H9 (cell line): ENCODE results near the gene WFDC1. TPM values are rescaled to one million over a fixed set of nuclear protein-coding genes. Genes with fewer than 3 reads are reported as not detected.

ENCODE experiments used
- DNase-seq: peaks from one replicate; pipeline ENCODE4 v3.0.0-alpha.2; 2017
- H2AFZ ChIP-seq: one replicate; pipeline ENCODE4 v1.6.1; 2013; ENCODE audit warnings: mild to moderate bottlenecking, low read length, control low read depth, moderate library complexity
- H2AK5ac ChIP-seq: 2 replicates; pipeline ENCODE4 v1.6.1; 2013; ENCODE audit warnings: low read length, control low read depth, mixed read lengths; ENCODE audit not compliant: insufficient read length
- H2BK120ac ChIP-seq: one replicate; pipeline ENCODE4 v1.6.1; 2013; ENCODE audit warnings: low read depth, mild to moderate bottlenecking, low read length, control low read depth, inconsistent platforms; ENCODE audit not compliant: poor library complexity, severe bottlenecking
- H2BK12ac ChIP-seq: 2 replicates; pipeline ENCODE4 v1.6.1; 2013; ENCODE audit warnings: low read length, control low read depth, mixed read lengths, low read depth; ENCODE audit not compliant: insufficient read length
- H2BK15ac ChIP-seq: 2 replicates; pipeline ENCODE4 v1.6.1; 2013; ENCODE audit warnings: low read depth, low read length, control low read depth
- H2BK20ac ChIP-seq: one replicate; pipeline ENCODE4 v1.6.1; 2013; ENCODE audit warnings: low read depth, mild to moderate bottlenecking, low read length, control low read depth, inconsistent platforms; ENCODE audit not compliant: poor library complexity, severe bottlenecking
- H2BK5ac ChIP-seq: 2 replicates; pipeline ENCODE4 v1.6.1; 2013; ENCODE audit warnings: low read length, control low read depth, mixed read lengths; ENCODE audit not compliant: insufficient read length
- H3K14ac ChIP-seq: 2 replicates; pipeline ENCODE4 v1.6.1; 2013; ENCODE audit warnings: low read length, control low read depth; ENCODE audit not compliant: insufficient read depth
- H3K18ac ChIP-seq: 2 replicates; pipeline ENCODE4 v1.6.1; 2013; ENCODE audit warnings: low read depth, mild to moderate bottlenecking, mixed read lengths, low read length, control low read depth; ENCODE audit not compliant: insufficient read length
- H3K23ac ChIP-seq: 2 replicates; pipeline ENCODE4 v1.6.1; 2013; ENCODE audit warnings: low read length, control low read depth, mixed read lengths, low read depth; ENCODE audit not compliant: insufficient read length
- H3K23me2 ChIP-seq: 2 replicates; pipeline ENCODE4 v1.6.1; 2013; ENCODE audit warnings: low read depth, mild to moderate bottlenecking, mixed read lengths, low read length, control low read depth; ENCODE audit not compliant: insufficient read length, poor library complexity, severe bottlenecking
- H3K27ac ChIP-seq: 2 replicates; pipeline ENCODE4 v1.5.1; 2013; ENCODE audit warnings: low read length, control low read depth, mixed read lengths, low read depth; ENCODE audit not compliant: insufficient read length
- H3K27me3 ChIP-seq: 2 replicates; pipeline ENCODE4 v1.6.1; 2013; ENCODE audit warnings: low read length, control low read depth, inconsistent platforms; ENCODE audit not compliant: insufficient read depth
- H3K4ac ChIP-seq: 2 replicates; pipeline ENCODE4 v1.6.1; 2013; ENCODE audit warnings: low read depth, mild to moderate bottlenecking, control low read depth, inconsistent platforms, low read length, moderate library complexity
- H3K4me1 ChIP-seq: 2 replicates; pipeline ENCODE4 v1.6.1; 2013; ENCODE audit warnings: low read length, control low read depth, inconsistent platforms; ENCODE audit not compliant: insufficient read depth
- H3K4me2 ChIP-seq: 2 replicates; pipeline ENCODE4 v1.6.1; 2013; ENCODE audit warnings: low read length, control low read depth, mixed read lengths; ENCODE audit not compliant: insufficient read length, insufficient read depth
- H3K56ac ChIP-seq: 2 replicates; pipeline ENCODE4 v1.6.1; 2013; ENCODE audit warnings: low read depth, mild to moderate bottlenecking, mixed read lengths, low read length, control low read depth; ENCODE audit not compliant: insufficient read length
- H3K79me1 ChIP-seq: 2 replicates; pipeline ENCODE4 v1.6.1; 2013; ENCODE audit warnings: low read depth, mild to moderate bottlenecking, moderate library complexity, low read length, control low read depth, inconsistent platforms; ENCODE audit not compliant: insufficient read depth, poor library complexity, severe bottlenecking
- H3K79me2 ChIP-seq: 2 replicates; pipeline ENCODE4 v1.6.1; 2013; ENCODE audit warnings: low read length, control low read depth, inconsistent platforms; ENCODE audit not compliant: insufficient read depth
- H3K9ac ChIP-seq: 2 replicates; pipeline ENCODE4 v1.6.1; 2013; ENCODE audit warnings: low read length, control low read depth, mixed read lengths; ENCODE audit not compliant: insufficient read length; ENCODE audit errors: extremely low read depth
- H3K9me3 ChIP-seq: one replicate; pipeline ENCODE4 v1.6.1; 2013; ENCODE audit warnings: low read depth, low read length, inconsistent platforms; ENCODE audit not compliant: control insufficient read depth
- H3T11ph ChIP-seq: one replicate; pipeline ENCODE4 v1.6.1; 2013; ENCODE audit warnings: mild to moderate bottlenecking, low read length, control low read depth, inconsistent platforms
- H4K20me1 ChIP-seq: one replicate; pipeline ENCODE4 v1.6.1; 2013; ENCODE audit not compliant: control insufficient read depth, insufficient read length, insufficient read depth
- H4K5ac ChIP-seq: 2 replicates; pipeline ENCODE4 v1.6.1; 2013; ENCODE audit warnings: low read depth, mild to moderate bottlenecking, mixed read lengths, low read length, control low read depth; ENCODE audit not compliant: insufficient read length
- H4K8ac ChIP-seq: replicated peaks from 2 replicates; pipeline ENCODE4 v1.6.1; 2013; ENCODE audit warnings: low read length, control low read depth, mixed read lengths, low read depth; ENCODE audit not compliant: insufficient read length
- H4K91ac ChIP-seq: 2 replicates; pipeline ENCODE4 v1.6.1; 2013; ENCODE audit warnings: low read depth, mild to moderate bottlenecking, moderate library complexity, mixed read lengths, low read length, control low read depth; ENCODE audit not compliant: insufficient read length
- H3K27ac Mint-ChIP-seq, 3 experiments: 2 replicates in 2 of 3; 3 replicates in 1 of 3; pipeline ENCODE4 v1.8.0; 2020 to 2021; ENCODE audit warnings: mixed read lengths in 3 of 3, mild to moderate bottlenecking in 1 of 3, moderate library complexity in 1 of 3
- H3K27me3 Mint-ChIP-seq: 2 replicates; pipeline ENCODE4 v1.8.0; 2021; ENCODE audit warnings: low read depth, mild to moderate bottlenecking, moderate library complexity, mixed read lengths
- H3K36me3 Mint-ChIP-seq, 3 experiments: 2 replicates in 2 of 3; 3 replicates in 1 of 3; pipeline ENCODE4 v1.8.0; 2020 to 2021; ENCODE audit warnings: low read depth in 3 of 3, mixed read lengths in 3 of 3; ENCODE audit not compliant: insufficient read depth in 1 of 3
- H3K4me1 Mint-ChIP-seq, 2 experiments: 2 replicates each; pipeline ENCODE4 v1.8.0; 2020; ENCODE audit warnings: mixed read lengths in 2 of 2
- H3K4me3 Mint-ChIP-seq, 2 experiments: 2 replicates in 1 of 2; 3 replicates in 1 of 2; pipeline ENCODE4 v1.8.0; 2020 to 2021; ENCODE audit warnings: mild to moderate bottlenecking in 2 of 2, mixed read lengths in 2 of 2, moderate library complexity in 1 of 2
- H3K9me3 Mint-ChIP-seq, 2 experiments: 2 replicates in 1 of 2; 3 replicates in 1 of 2; pipeline ENCODE4 v1.8.0; 2020; ENCODE audit warnings: mild to moderate bottlenecking in 2 of 2, mixed read lengths in 2 of 2, moderate library complexity in 1 of 2
- WGBS: extraction: QIAGEN DNeasy Blood & Tissue Kit; methylation state at CpG from one replicate; pipeline ENCODE4 v1.1.7; 2013; ENCODE audit warnings: missing lambda C conversion rate, low lambda C conversion rate, mixed read lengths; ENCODE audit not compliant: insufficient read length; ENCODE audit errors: extremely low coverage; 5-methylcytosine and 5-hydroxymethylcytosine counted together
- total RNA-seq: library from RNA; stranded (reverse); gene quantifications from 2 replicates; pipeline ENCODE4 v1.2.1, GENCODE V29; 2021
- TF ChIP-seq, protein P1 (sequence below): fragments of 200-600 bp; sonication (generic); conservative IDR thresholded peaks from 3 replicates; pipeline ENCODE4 v1.8.0; 2021; ENCODE audit warnings: antibody characterized with exemption, mild to moderate bottlenecking

The WFDC1 gene
- total RNA-seq, 1 experiment from 2014 or later = 0.24 TPM

DNA sequence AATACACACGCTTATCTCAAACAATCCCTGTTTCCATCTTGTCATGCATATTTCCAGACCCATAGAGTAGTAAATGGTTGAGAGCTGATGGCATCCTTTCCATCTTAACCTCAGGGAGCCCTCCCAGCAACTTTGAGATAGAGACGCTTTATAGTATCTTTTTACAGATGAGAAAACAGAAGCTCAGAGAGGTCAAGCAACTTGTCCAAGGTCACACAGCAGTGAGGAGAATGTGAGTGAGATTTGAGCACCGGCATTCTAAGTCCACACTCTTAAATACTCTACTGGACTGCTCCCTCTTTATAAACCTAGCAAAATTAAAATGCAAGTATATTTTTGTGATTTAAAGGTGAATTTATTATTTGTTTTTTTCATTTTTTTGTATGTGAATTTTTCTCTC, 35.0 kb upstream of the WFDC1 start:
- Histone ChIP-seq H2BK12ac (no peak overlapping the region), H3K4ac (no peak overlapping the region), H3K56ac (no peak overlapping the region), H3K79me1 (no peaks in the 10 kb centered on the region), H4K20me1 (no peaks in the 10 kb centered on the region), H2BK5ac (no peak overlapping the region), H2BK120ac (no peak overlapping the region), H3K9me3 (no peaks in the 10 kb centered on the region), H4K5ac (no peak overlapping the region), H3K23ac (no peak overlapping the region), H3K27ac (no peak overlapping the region), H3K23me2 (no peaks in the 10 kb centered on the region), H2AK5ac (no peak overlapping the region), H3K27me3 (no peaks in the 10 kb centered on the region), H3T11ph (no peak overlapping the region), H3K14ac (no peak overlapping the region), H3K4me2 (no peak overlapping the region), H2BK20ac (no peak overlapping the region), H3K4me1 (no peaks in the 10 kb centered on the region), H2AFZ (no peak overlapping the region), H3K79me2 (no peaks in the 10 kb centered on the region), H4K91ac (no peak overlapping the region), H3K9ac (no peak overlapping the region), H3K18ac (no peak overlapping the region), H4K8ac (no peak overlapping the region), H2BK15ac (no peak overlapping the region)
- Mint-ChIP-seq H3K27me3 (peaks cover 25% of the 10 kb centered on the region), H3K36me3 (peaks cover 0 to 4% (median 0%) of the 10 kb centered on the region in 3 experiments; a peak in 1 of 7 replicates), H3K9me3 (peaks cover 0 to 8% of the 10 kb centered on the region in 2 experiments; a peak in 2 of 5 replicates), H3K4me3 (no peak overlapping the region), H3K4me1 (no peaks in the 10 kb centered on the region), H3K27ac (no peak overlapping the region)
- WGBS = no CpG with 5 or more reads among the region's 3 CpGs
- no peak for DNase-seq
- TF ChIP-seq, protein P1, sequence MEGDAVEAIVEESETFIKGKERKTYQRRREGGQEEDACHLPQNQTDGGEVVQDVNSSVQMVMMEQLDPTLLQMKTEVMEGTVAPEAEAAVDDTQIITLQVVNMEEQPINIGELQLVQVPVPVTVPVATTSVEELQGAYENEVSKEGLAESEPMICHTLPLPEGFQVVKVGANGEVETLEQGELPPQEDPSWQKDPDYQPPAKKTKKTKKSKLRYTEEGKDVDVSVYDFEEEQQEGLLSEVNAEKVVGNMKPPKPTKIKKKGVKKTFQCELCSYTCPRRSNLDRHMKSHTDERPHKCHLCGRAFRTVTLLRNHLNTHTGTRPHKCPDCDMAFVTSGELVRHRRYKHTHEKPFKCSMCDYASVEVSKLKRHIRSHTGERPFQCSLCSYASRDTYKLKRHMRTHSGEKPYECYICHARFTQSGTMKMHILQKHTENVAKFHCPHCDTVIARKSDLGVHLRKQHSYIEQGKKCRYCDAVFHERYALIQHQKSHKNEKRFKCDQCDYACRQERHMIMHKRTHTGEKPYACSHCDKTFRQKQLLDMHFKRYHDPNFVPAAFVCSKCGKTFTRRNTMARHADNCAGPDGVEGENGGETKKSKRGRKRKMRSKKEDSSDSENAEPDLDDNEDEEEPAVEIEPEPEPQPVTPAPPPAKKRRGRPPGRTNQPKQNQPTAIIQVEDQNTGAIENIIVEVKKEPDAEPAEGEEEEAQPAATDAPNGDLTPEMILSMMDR = no peak
